ENCODE results near the gene IARS2. TPM values are rescaled to one million over a fixed set of nuclear protein-coding genes. Genes with fewer than 3 reads are reported as not detected.

The IARS2 gene
- total and polyA plus RNA-seq, 8 donors = 7.6 to 30.5 (median 20.6) TPM

DNA sequence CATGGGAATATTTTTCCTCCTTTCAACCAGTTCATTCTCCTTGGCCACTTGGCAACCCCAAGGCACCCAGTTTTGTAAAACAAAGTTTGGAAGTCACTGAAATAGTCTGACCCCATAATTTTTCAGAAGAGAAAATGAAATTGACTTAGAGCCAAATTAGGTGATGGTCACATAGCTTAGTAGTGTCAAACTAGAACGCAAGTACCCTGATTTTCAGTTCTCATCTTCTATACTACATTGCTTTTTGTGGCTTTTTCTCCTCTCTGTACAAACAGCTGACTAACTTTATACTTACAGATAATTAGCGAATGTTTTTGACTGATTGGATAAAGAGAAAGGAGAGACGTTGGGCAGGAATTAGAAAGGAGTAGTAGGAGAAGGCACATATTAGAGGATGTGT is 33.1 kb downstream of the IARS2 start:
- Histone ChIP-seq H3K4me3 (no peak overlapping the region), H3K4me1 (peaks cover 3 to 6% (median 4%) of the 10 kb centered on the region in 3 donors), H3K27me3 (no peaks in the 10 kb centered on the region), H3K27ac (no peak overlapping the region), H3K9me3 (no peaks in the 10 kb centered on the region), H3K36me3 (peaks cover 0 to 19% (median 0%) of the 10 kb centered on the region in 3 donors)
- TF ChIP-seq, protein P1, sequence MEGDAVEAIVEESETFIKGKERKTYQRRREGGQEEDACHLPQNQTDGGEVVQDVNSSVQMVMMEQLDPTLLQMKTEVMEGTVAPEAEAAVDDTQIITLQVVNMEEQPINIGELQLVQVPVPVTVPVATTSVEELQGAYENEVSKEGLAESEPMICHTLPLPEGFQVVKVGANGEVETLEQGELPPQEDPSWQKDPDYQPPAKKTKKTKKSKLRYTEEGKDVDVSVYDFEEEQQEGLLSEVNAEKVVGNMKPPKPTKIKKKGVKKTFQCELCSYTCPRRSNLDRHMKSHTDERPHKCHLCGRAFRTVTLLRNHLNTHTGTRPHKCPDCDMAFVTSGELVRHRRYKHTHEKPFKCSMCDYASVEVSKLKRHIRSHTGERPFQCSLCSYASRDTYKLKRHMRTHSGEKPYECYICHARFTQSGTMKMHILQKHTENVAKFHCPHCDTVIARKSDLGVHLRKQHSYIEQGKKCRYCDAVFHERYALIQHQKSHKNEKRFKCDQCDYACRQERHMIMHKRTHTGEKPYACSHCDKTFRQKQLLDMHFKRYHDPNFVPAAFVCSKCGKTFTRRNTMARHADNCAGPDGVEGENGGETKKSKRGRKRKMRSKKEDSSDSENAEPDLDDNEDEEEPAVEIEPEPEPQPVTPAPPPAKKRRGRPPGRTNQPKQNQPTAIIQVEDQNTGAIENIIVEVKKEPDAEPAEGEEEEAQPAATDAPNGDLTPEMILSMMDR (IDR thresholded peaks at IDR 0.05) = no peak
- 86 to 88% methylated on average over 3 of the region's 3 CpGs for WGBS, 2 donors
- ATAC-seq (no peak), DNase-seq (no peak), FAIRE-seq (no peak)
- intact Hi-C loops (cut with DNase I) = no loop called here

DNA sequence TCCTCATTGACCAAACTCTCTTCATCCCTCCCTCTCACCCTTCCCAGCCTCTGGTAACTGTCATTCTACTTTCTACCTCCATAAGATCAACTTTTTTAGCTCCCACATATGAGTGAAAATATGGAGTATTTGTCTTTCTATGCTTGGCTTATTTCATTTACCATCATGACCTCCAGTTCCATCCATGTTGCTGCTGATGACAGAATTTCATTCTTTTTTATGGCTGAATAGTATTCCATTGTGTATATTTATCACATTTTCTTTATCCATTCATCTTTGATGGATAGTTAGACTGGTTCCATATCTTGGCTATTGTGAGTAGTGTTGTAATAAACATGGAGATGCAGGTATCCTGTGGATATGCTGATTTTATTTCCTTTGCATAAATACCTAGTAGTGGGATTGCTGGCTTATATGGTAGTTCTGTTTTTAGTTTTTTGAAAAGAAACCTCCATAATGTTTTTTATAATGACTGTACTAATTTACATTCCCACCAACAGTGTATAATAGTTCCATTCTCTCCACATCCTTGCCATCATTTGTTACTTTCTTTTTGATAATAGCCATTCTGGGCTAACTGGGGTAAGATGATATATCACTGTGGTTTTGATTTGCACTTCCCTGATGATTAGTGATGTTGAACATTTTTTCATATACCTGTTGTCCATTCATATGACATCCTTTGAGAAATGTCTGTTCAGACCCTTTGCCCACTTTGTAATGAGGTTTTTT is 35.7 kb downstream of the IARS2 start:
- no peak overlapping the region for H3K27ac ChIP-seq
- H3K9me3 ChIP-seq = no peaks in the 10 kb centered on the region
- TF ChIP-seq, protein P1 (IDR thresholded peaks at IDR 0.05) = no peak
- H3K36me3 ChIP-seq = peaks cover 0 to 26% (median under 1%) of the 10 kb centered on the region in 3 donors
- no peaks in the 10 kb centered on the region for H3K27me3 ChIP-seq
- no peaks in the 10 kb centered on the region for H3K4me1 ChIP-seq
- FAIRE-seq = no peak
- H3K4me3 ChIP-seq = no peak overlapping the region
- no peak for DNase-seq
- no peak for ATAC-seq
- intact Hi-C loops (cut with DNase I) = no loop called here

DNA sequence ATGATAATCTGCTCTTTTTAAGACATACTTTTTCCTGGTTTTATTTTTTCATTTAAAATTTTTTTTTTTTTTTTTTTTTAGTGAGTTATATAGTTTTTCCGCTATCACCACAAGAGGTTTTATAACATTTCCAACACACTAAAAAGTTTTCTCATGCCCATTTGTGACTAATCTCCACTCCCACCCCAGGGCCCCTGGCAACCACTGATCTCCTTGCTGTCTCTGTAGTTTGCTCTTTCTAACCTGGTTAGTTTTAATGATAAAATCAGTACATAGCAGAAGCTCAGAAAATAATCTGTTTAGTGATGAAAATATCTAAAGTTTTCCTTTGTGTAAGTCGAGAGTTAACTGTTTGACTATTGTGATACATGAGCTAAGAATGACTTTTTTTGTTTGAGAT is 41.8 kb downstream of the IARS2 start:
- 88 to 89% methylated on average over 2 of the region's 2 CpGs for WGBS, 2 donors
- ATAC-seq = no peak
- no peak for FAIRE-seq
- TF ChIP-seq, protein P1 (IDR thresholded peaks at IDR 0.05) = no peak
- Histone ChIP-seq H3K4me1 (no peaks in the 10 kb centered on the region), H3K27me3 (no peaks in the 10 kb centered on the region), H3K9me3 (no peaks in the 10 kb centered on the region), H3K27ac (no peak overlapping the region), H3K36me3 (peaks cover 0 to 38% (median 4%) of the 10 kb centered on the region in 3 donors), H3K4me3 (no peak overlapping the region)
- DNase-seq = no peak
- intact Hi-C loops (cut with DNase I) = no loop called here

DNA sequence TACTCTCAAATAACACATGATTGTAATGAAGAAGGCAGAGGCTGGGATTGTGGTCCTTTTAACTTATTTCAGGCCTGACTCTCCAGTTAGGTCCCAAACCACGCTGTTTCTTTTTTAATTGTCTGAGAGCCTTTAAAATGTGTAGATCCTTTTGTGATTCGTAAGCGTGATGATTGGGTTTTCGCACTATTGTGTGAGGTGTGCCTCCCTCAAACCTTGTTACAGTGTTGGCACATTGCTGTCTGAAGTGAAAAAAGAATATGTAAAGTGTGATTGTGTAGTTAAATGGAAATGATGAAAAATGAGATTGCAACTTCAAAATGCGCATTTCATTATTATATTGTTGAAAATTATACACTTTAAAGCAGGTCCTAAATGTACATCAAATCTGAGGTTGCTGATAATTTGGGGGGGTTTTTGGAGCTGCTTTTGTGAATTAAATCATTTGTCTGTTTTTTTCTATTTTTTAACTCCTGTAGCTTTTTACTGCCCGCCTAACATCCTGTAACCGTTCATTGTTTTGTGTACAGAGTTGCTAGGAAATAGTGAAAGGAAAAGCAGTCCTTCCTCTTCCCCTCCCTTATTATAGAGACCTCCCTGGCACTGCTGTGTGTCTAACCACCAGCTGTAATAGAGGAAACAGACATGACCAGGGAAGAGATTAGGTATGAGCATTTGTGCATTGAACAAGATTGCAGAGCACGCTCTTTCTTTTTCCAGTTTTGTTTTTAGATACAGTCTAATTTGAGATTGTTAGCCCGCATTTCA is 43.3 kb downstream of the IARS2 start:
- no peaks in the 10 kb centered on the region for H3K9me3 ChIP-seq
- peak; percentile 68 for FAIRE-seq
- peaks cover 0 to 51% (median 4%) of the 10 kb centered on the region in 3 donors for H3K36me3 ChIP-seq
- no peak overlapping the region for H3K4me3 ChIP-seq
- no peak for DNase-seq
- TF ChIP-seq, protein P1 (IDR thresholded peaks at IDR 0.05) = no peak
- H3K27ac ChIP-seq = no peak overlapping the region
- 89 to 91% methylated on average over 9 of the region's 9 CpGs for WGBS, 2 donors
- intact Hi-C loops (cut with DNase I) = no loop called here
- peak in 2 of 4 donors; percentile 29 to 58 for ATAC-seq
- no peaks in the 10 kb centered on the region for H3K4me1 ChIP-seq
- no peaks in the 10 kb centered on the region for H3K27me3 ChIP-seq

DNA sequence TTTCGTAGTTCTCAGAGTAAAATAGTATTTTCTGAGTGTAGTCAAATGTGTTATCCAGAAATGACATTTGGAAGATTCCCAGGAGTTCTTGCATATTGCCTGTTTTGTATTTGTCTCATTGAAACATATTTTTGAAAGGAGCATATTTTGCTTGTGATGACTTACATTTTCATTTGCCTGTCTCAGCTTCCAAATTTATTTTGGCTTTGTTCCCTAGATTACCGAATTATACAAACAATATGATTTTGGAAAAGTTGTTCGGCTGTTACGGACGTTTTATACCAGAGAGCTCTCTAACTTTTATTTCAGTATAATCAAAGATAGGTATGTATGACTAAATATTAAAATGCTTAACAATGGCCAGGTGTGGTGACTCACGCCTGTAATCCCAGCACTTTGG is 46.0 kb downstream of the IARS2 start:
- FAIRE-seq (no peak), ATAC-seq (no peak), DNase-seq (no peak)
- H3K4me1 ChIP-seq = no peaks in the 10 kb centered on the region
- H3K27me3 ChIP-seq = no peaks in the 10 kb centered on the region
- no peaks in the 10 kb centered on the region for H3K9me3 ChIP-seq
- intact Hi-C loops (cut with DNase I) = no loop called here
- no peak overlapping the region for H3K27ac ChIP-seq
- H3K4me3 ChIP-seq = no peak overlapping the region
- 71 to 83% methylated on average over 6 of the region's 6 CpGs for WGBS, 2 donors
- TF ChIP-seq, protein P1 (IDR thresholded peaks at IDR 0.05) = no peak
- peaks cover 0 to 42% (median under 1%) of the 10 kb centered on the region in 3 donors for H3K36me3 ChIP-seq

Data from pancreas (tissue), 10 donors.